ENCODE data around the gene MAMDC2.

Gene MAMDC2

DNA sequence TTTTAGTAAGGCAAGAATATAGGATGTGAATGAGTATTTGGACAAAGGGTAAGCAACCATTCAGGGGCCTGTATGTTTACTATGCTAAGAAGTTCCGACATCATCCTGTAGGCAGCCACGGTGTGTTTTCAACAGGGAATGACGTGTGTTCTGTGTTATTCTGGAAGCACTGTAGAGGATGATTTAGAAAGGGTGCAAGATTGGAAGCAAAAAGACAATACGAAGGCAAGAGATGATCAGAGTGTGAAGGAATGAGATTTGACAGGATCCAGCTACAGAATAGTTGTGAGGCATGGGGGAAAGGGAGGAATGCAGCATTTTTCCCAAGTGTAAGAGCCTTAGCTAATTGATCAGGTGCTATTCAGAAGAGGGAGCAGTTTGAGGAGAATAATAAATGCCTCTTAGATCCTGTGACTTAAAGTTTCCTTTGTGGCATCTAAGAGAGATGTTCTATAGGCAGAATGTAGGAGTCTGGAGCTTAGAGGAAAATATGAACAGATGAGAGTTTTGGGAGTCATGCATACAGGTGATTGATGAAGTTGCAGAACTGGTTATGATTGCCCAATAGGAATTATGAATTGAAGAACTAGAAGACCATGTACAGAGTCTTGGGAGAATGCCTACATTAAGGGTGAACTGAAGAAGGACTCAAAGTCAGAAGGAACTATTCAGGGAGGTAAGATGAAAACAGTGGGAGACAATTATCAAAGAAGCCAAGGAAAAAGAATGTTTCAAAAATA, 217.7 kb downstream of the MAMDC2 start:
- no peaks in the 10 kb centered on the region for H3K9me3 ChIP-seq (ENCODE audit: control insufficient read depth, insufficient read depth, low read depth, low read length)
- no peaks in the 10 kb centered on the region for H3K27me3 ChIP-seq (ENCODE audit: control insufficient read depth, insufficient read depth, low read length)
- H3K4me1 ChIP-seq (ENCODE audit: control insufficient read depth, insufficient read depth, low read length), result peaks cover 14% of the 10 kb centered on the region
- H3K9ac ChIP-seq (ENCODE audit: low read length), result no peak overlapping the region
- no peak overlapping the region for H3K4me3 ChIP-seq (ENCODE audit: low read depth, low read length)
- no peak overlapping the region for H3K27ac ChIP-seq (ENCODE audit: low read depth, low read length)
- H3K36me3 ChIP-seq (ENCODE audit: control insufficient read depth, insufficient read depth, low read length), result peaks cover 37% of the 10 kb centered on the region

- Histone ChIP-seq H3K9me3 (ENCODE audit: control insufficient read depth, insufficient read depth, low read depth, low read length) (no peaks in the 10 kb centered on the region), H3K27ac (ENCODE audit: low read depth, low read length) (no peak overlapping the region), H3K4me1 (ENCODE audit: control insufficient read depth, insufficient read depth, low read length) (peaks cover 9% of the 10 kb centered on the region), H3K36me3 (ENCODE audit: control insufficient read depth, insufficient read depth, low read length) (peaks cover 46% of the 10 kb centered on the region), H3K27me3 (ENCODE audit: control insufficient read depth, insufficient read depth, low read length) (no peaks in the 10 kb centered on the region), H3K4me3 (ENCODE audit: low read depth, low read length) (no peak overlapping the region), H3K9ac (ENCODE audit: low read length) (no peak overlapping the region)
Observed at GRCh38 chr9:70262366-70262765, 218.7 kb downstream of the MAMDC2 start.

- no peak overlapping the region for H3K9ac ChIP-seq (ENCODE audit: low read length)
- H3K27ac ChIP-seq (ENCODE audit: low read depth, low read length), result no peak overlapping the region
- H3K4me3 ChIP-seq (ENCODE audit: low read depth, low read length), result no peak overlapping the region
- no peaks in the 10 kb centered on the region for H3K27me3 ChIP-seq (ENCODE audit: control insufficient read depth, insufficient read depth, low read length)
- H3K9me3 ChIP-seq (ENCODE audit: control insufficient read depth, insufficient read depth, low read depth, low read length), result no peaks in the 10 kb centered on the region
- H3K4me1 ChIP-seq (ENCODE audit: control insufficient read depth, insufficient read depth, low read length), result peaks cover 7% of the 10 kb centered on the region
- peaks cover 48% of the 10 kb centered on the region for H3K36me3 ChIP-seq (ENCODE audit: control insufficient read depth, insufficient read depth, low read length)
Observed at GRCh38 chr9:70262948-70263347, 219.3 kb downstream of the MAMDC2 start.

DNA sequence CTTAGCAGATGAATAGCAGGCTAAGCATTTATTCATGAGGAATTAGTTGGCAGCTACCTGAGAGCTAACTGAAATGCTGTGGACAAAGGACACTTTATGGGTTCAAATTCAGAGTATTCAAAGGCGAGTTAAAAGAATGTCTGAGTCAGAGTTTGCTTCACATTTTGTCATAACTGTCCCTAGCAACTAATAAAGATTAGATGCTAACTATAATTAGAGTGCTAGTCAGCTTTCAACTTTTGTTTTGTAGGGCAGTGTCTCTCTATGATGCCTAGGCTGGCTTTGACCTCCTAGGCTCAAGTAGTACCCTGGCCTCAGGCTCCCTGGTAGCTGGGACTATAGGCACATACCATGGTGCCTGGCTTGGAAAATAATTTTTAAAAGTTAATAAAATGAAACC, 219.8 kb downstream of the MAMDC2 start:
- no peak overlapping the region for H3K4me3 ChIP-seq (ENCODE audit: low read depth, low read length)

More for the DNA sequence above, 219.8 kb downstream of the MAMDC2 start:
- H3K27me3 ChIP-seq (ENCODE audit: control insufficient read depth, insufficient read depth, low read length), result no peaks in the 10 kb centered on the region
- H3K9ac ChIP-seq (ENCODE audit: low read length), result no peak overlapping the region
- no peak overlapping the region for H3K27ac ChIP-seq (ENCODE audit: low read depth, low read length)
- H3K4me1 ChIP-seq (ENCODE audit: control insufficient read depth, insufficient read depth, low read length), result peaks cover 2% of the 10 kb centered on the region; the same call in 1 of the 2 replicates
- peaks cover 49% of the 10 kb centered on the region for H3K36me3 ChIP-seq (ENCODE audit: control insufficient read depth, insufficient read depth, low read length)
- H3K9me3 ChIP-seq (ENCODE audit: control insufficient read depth, insufficient read depth, low read depth, low read length), result no peaks in the 10 kb centered on the region
